Measurements from ENCODE around the gene DCANP1.

DCANP1 gene

DNA sequence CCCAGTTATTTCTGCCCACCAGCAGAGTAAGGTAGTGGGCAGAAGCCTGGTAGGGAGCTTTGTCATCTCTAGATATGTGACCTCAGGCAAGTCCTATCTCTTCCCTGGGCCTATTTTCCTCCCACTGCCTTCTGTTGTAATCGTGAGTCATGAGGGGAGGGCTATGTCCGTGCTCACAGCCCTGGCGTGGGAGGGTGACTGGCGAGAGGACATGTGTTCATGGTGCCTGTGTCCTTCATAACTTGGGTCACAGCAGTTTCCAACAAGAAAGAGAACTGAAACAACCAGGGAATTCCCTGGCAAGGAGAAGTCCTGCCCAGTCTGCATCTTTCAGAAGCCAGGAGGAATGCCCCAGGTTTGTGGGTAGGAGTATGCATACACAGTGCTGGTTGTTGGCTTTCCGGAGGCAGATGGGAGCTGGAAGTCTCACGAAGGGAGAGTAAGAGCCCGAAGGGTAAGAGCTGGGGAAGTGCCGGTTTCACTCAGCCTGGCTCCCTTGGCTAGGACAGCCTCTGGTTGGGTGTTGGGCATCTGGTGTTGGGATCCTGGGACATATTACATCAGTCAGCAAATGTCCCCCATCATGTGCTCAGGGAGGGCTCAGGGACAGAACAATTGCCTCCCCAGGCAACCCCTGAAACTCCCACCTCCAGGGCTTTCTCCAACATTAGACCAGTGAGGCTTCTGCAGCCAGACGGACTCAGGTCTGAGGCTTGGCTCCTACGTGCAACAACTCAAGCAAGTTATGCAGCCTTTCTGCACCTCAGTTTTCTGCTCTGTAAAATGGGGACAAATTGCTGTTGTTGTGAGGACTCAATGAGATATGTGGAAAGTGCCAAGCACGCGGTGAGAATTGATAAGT, 9.3 kb upstream of the DCANP1 start:
- DNase-seq = peak; percentile 31

DNA sequence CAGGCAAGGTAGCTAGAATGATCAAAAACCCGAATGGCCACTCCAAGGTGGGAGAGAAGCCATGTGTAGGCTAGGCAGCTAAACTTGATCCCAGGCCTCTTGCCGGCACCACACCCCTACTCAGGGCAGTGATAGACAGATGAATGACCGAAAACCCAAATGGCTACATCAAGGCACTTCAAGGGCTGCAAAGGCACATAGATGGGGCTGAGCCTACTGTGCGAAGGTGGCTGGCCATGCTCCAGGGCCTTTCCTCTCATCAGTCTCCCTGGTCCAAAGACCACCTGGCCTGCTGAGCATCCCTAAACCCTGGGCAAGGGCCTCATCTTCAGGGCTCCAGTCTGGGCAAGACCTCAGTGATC, 8.7 kb upstream of the DCANP1 start:
- DNase-seq = no peak

DNA sequence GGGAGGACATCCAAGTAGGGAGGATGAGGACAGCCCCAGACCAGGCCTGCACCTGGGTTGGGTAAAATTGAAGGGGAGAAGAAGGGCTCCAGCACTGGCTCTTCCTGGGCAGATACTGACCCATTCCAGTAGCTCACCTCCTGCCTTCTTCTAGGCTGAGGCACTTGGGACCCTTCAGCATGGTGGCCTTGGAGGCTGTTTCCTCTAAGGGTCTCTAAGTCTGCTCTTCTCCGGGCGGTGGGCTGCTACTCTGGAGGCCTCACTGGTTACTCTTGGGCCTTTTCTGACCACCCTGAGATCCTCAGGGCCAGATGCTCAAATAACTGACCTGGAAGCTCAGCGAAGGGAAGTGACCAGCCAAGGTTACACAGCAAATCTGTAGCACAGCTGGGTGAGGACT, 7.8 kb upstream of the DCANP1 start:
- DNase-seq = no peak

DNA sequence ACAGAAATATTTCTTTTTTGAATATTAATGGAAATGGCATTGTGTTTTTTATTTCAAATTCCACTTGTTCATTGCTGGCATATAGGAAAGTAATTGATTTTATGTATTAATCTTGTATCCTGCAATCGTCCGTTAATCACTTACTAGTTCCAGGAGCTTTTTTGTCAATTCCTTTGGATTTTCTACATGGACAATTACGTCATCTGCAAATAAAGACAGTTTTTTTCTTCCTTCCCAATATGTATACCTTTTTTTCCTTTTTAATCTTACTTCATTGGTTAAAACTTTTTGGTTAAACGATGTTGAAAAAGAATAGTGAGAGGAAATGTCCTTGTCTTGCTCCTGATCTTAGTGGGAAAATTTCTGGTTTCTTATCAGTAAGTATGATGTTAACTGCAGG, 6.5 kb upstream of the DCANP1 start:
- no peak for DNase-seq

DNA sequence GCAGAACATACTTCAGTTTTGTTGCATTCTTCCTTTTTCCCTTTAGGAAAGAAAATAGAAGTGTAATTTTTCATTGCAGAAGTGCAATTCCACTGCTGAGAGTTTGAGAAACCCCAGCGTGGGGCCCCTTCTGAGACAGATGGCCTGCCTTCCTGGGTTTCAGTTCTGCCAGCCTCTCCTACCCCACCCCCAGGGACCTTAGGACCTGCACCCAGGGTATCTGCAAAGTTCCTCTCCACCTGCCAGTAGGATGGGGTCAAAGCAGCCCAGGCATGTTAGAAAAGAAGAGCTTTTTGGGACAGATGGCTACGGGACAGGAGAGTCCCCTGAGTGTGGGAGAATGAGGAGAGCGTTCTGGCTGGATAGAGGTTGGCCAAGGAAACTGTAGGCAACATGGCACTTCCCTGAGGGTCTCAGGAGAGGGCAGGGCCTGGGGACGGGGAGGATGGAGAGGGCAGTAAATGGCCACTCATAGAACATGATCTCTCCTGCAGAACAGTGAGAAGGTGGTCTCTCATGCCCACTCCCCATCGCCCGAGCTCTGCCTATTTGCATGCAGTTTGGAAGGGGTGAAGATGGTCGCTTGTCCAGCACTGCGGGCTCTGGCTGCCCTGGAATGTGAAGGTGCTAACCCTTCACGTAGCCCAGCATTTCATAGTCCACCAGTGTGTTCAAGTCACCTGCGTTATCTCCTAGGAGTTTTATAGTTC, 5.3 kb upstream of the DCANP1 start, which contains the start of gene TIFAB:
Gene TIFAB (minus strand): TSS at position 31 of the 710 bp plus-strand sequence. CDS start 2,412 bp downstream, outside the sequence.
- DNase-seq = no peak

DNA sequence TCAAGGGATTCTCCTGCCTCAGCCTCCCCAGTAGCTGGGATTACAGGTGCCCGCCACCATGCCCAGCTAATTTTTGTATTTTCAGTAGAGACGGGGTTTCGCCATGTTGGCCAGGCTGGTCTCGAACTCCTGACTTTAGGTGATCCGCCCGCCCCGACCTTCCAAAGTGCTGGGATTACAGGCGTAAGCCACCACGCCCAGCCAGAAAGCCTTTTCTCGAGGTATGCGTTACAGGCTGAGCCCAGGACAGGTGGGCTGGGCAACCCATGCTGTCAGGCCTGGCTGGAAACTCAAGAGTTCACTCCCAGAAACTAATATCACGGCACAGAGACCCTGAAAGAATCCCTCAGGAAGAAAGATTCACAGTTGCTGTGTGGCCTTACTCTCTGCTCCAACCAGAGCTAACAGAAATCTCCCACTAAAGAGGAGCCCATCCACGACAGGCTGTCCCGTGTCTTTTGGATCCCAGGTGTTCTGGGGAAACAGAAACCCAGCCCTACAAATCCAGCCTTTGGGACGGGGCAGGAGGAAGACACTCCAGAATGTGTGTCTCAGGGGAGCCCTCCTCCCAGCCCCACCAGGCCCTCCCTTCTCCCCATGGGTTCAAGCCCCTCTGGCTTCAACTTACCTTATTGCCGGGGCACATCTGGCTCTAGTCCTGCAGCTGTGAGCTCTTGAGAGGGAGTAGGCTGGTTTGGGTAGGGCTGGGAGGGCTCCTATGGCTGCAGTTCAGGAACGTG, 4.6 kb upstream of the DCANP1 start:
- no peak for DNase-seq

DNA sequence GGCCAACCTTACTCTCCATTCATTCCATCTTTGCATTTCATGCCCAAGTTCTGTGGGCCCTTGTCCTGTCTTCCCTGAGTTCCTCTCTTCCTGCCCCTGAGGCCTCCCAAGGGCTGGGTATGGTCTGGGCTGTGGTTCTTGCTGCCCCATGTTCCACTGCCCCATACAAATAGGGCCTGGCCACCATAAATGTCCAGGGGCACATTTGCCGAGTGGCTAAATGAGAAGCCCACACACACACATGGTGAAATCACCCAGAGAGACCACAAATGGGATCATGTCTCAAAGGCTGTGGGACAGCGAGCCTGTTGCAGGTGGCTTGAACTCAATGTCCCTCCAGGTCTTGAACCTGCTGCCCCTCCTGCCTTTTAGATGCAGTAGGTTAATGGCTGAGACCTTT, 3.8 kb upstream of the DCANP1 start:
- no peak for DNase-seq

DNA sequence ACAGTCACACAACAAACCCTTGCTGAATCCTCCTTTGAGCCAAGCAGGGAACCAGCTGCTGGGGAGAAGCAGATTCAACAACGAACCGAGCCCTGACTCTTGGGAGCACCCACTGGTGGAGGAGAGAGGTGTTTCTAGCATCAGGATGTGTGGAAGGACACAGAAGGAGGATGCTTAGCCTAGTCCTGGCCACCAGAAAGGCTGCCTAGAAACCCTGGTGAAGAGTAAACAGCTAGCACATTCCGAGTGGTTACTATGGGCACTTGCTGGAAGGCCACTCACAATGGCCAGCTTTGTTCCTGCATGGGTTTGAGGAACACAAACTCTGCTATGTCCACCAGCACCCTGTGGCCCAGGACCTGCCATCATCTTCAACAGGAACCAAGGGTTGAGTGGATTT, 3.2 kb upstream of the DCANP1 start:
- DNase-seq = no peak

DNA sequence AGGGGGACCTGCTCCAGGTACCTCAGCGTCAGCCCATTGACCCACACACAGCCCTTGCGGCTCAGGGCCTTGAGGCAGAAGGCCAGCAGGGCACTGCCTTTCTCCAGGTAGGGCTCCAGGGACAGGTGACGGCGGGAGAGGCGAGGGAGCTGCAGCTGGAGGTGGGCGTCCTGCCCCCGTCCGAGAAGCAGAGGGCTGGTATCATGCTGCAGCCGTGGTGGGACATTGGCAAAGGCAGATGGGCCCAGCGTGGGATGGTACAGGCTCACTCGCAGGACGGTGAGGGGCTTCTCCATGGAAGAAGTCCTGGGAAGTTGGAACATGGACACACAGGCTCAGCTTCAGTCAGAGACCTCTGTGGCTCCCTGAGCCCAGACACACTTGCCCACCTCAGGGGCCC, 2.5 kb upstream of the DCANP1 start:
- no peak for DNase-seq

DNA sequence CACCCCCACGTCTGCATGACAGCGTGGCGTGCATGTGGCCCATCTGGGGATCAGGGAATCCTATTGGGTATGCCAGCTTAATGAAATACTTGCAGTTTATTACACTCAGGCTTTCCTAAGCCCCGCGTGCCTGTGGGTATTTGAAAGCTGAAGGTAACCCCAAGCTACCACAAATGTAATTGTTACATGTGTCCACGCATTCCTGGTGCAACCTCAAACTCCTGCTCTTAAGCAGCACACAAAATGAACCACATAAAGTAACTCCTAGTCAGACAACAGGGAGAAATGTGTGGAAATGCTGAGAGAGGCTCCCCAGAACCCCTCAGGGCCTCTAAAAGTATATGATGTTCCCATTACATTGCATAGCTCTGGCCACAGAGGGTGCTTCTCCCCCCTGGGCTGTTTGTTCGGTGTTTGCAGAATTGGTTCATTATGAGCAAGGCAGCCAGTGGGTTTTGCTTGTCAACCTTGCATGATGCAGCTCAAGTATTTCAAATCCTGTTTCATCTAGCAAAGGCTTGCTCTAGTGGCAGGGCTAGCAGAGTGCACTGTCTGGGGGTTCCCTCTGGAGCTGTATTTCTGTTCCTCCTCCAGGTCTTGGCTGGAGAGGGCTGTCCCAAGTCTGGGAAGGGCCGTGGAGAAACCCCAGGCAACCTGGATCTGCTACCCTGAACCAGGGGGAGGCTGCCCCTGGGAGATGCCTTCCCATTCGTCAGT, 1.8 kb upstream of the DCANP1 start:
- no peak for DNase-seq

DNA sequence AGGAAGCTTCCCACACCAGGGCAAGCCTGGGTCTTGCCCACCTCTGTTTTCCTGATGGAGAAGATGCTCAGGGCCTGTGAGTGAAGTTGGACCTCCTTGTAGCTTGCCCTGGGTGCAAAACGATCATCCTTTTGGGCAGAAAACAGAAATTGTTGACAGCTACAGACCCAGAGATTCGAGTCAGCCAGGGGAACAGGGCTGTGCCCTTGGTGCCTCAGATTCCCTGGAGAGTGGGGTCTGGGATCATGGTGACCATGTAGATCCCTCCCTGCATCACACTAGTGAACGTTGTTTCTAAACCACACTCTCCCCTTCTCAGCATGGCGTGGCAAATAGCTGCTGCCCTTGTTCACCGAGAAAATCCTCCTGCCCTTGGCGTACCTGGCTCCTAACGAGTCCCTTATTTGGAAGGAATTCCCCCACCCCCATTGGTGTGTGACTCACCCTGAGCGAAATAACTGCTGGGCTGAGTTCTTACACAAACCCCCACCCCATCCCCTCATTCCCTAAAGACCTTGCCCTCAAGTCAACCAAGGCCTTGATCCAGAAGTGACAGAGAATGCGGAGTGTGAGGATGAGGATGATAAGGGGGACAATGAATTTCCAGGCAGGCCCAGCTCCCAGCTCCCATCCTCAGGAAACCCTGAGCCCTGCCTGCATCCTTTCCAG, 1.1 kb upstream of the DCANP1 start:
- no peak for DNase-seq

DNA sequence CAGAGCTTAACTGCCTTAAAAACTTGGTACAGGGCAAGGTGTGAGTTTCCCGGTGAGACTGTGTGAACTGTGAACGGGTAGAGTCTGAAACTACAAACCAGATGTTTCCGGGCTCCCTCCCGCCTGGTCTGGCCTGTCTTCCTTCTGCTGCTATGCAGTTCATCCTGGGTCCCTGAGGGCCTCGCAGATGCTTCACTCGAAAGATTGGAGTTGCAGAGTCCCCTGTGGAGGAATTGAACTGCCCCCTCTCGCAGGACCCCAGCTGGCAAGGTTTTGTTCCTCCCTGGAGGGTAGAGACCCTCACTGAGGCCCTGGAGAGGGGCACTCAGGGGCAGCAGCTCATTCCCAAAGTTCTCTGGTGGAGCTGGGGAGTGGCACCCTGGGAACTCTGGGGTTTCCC, 533 bp downstream of the DCANP1 start:
- DNase-seq = no peak

DNA sequence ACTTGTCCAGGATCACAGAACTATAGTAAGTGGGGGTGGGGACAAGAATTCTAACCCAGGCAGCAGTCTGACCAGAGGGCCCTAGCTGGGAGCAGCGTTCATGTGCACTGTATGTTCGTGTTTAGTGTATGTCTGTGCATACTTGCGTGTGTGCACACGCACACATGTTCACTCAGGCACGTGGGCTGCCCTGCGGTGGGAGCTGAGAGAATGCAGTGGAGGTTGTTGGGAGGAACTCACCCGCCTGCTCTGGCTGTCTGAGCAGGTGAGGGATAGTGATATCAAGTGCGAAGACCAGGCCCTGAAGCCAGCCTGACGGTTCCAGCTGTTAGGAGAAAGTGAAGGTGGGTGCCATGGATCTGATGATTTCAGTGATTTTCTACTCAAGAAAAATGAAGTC, 942 bp downstream of the DCANP1 start:
- no peak for DNase-seq

DNA sequence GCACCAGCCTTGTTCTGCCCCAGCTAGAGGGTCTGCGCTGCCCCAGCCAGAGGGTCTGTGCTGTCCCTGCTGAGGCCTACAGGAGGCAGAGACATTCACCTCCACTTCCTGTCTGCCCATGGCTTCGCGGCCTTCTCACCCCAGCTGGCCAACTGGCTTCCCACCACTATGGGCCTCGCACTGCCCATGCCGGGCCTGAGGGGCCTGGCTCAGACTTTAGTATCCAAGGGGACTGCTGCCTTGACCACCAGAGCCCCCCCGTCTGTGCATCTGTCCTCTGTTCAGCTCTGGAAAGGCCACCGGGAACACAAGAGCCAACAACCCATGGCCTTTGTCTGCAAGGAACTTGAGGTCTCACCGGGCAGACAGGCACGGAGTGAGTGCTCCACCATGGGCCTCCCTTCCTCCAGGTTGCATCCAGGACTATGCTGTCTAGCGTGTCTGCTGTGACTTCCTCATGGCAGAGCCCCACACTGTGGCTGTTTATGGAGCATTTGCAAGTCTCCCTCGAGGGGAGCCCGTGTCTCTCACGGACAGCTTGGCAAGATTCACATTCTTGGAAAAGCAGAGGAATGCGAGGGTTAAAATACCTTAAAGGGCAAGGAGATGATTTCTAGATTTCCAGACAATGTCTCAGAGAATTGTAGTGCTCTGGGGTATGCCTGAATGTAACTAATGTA, 1.7 kb downstream of the DCANP1 start:
- no peak for DNase-seq

DNA sequence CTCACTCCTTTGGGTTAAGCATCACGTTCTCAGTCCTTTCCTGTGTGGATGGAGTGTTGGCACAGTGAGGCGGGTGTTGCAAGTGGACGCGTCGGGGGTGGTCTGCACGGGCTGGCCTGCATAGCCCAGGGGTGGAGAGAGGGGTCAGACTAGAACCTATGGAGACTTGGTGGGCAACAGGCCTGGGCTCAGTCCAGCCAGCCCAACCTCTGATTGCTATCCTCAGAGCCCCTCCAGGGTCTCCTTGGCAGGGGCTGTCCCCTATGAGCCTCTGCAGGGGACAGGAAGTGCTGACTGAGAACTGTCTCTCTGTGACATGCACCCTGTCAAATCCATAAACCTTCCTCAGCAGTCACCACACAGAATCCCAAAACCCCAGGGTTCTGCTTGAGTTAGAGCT, 2.3 kb downstream of the DCANP1 start:
- no peak for DNase-seq

DNA sequence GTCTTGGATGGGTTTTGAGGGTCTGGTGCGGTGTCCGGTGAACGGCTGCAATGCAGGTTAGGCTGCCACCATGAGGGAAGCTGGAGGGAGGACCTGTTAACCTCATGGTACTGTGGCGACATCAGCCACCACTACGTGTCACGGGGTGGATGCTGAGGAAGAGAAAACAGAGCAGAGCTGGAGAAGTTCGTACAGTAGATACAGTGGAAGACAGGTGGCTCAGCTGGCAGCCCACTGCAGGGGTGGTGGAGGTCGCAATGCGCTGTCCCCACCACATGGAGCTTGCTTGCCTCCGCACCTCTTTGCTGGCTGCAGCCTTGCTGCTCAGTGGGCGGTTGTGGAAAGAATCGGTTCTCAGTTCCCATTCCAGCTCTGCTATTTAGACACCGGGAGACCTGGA, 2.8 kb downstream of the DCANP1 start:
- no peak for DNase-seq

DNA sequence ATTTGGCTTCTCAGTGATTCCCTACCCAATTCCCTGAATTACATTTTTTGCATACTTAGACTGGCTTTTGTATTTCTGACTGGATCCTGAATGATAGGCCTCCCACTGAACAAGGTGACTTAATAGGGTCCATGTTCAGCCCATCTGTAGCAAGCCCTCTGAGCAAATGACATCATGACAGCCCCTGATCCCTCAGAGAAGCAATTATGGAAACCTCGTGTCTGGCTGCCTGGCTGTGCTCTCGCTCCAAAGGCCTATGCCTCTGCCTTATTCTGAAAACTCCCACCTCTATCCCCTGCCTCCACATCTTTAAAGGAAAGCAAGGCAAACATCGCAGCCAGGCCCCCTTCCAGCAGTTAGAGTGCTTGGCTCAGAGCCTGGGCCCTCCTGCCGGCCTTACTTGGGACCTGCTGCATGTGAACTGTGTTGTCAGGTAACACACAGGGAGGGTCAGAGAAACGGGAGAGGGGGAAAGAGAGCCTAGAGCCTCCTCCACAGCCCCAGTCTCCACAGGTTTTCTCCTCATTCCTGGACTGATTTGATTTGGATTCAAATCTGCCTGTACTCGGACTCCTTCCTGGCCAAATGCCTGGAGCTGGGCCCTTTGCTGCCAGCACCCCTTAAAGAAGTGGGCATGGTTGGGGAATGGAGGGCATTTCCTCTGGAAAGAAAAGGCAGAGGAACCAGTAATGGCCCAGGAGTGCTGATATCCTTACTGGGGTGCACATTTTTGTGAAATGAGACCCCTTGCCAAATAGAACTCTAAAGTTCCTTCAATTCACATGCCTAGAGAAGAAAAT, 3.8 kb downstream of the DCANP1 start:
- DNase-seq = no peak

DNA sequence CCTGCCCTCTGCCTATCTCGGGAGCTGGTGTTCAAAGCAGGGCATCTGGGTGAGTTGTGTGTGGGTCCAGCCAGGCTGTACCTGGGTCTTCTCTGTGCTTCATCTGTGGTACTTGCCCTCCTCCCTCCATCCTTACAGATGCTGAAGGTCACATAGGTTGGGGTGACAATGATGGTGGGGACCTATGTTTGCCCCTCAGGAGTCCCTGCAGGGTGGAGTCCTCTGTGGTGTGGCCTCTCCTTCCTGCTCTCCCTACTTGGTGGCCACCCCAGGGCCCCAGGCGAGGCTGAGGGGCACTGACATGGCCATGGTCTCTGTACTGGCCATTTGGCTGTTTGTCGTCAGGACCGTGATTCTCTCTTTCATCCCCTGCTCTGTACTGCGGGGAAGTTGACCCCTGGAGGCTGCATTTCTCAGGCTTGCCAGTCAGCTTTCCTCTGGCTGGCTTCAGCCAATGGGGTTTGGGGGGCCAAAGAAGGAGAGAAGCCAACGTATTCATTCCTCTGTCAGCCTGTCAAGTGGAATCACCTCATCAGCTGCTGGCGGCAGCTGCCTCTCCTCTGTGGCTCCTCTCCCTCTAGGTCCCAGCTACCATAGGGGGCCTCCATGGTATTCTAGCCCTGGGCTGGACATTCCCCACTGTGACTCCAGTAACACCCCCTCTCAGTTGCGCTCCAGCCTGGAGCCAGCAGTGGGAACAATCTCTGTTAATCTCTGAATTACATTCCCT, 4.6 kb downstream of the DCANP1 start:
- no peak for DNase-seq

DNA sequence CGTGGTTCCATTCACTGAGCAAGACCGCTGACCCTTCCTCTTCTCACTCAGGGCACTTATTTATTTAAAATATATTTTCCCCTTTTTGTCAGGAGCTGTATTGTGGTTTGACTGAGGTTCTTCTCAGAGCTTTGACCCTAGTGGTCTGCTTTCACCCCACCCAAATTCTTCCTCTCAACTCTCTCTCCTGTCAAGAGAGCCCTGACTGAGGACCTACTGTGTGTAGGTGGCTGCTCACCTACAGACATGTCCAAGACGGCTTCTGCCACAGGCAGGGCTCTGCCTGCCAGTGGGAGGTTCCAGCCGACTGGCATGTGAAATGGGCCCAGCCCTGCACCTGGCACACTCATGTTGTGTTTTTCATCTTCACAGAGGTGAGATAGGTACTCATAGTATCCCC, 5.2 kb downstream of the DCANP1 start:
- DNase-seq = no peak

DNA sequence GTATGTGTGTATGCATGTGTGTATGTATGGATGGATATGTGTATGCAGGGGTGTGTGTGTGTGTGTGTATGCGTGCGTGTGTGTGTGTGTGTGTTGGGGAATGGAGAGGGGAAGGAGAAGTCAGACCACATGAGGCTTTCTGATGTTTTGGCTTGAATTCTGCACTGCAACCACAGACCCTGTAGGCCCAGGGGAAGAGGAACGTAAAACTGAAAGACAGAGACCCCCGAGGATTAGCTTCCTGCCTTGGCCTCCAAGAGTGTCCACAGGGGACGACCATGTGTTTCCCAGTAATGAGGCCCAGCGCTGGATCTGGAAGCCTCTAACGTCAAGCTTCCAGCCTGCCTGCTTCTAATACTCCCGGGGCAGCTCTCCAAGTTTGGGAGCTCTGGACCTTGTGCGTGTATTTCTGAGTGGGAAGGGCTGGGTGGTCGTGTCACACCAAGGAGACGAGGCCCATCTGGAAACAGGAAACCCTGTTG, 5.8 kb downstream of the DCANP1 start:
- DNase-seq = no peak
